Measurements from ENCODE around the gene SULT1C4.

- TF ChIP-seq POLR2AphosphoS5 (IDR thresholded peaks at IDR 0.05): no peak
- TF ChIP-seq, protein P1, sequence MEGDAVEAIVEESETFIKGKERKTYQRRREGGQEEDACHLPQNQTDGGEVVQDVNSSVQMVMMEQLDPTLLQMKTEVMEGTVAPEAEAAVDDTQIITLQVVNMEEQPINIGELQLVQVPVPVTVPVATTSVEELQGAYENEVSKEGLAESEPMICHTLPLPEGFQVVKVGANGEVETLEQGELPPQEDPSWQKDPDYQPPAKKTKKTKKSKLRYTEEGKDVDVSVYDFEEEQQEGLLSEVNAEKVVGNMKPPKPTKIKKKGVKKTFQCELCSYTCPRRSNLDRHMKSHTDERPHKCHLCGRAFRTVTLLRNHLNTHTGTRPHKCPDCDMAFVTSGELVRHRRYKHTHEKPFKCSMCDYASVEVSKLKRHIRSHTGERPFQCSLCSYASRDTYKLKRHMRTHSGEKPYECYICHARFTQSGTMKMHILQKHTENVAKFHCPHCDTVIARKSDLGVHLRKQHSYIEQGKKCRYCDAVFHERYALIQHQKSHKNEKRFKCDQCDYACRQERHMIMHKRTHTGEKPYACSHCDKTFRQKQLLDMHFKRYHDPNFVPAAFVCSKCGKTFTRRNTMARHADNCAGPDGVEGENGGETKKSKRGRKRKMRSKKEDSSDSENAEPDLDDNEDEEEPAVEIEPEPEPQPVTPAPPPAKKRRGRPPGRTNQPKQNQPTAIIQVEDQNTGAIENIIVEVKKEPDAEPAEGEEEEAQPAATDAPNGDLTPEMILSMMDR (IDR thresholded peaks at IDR 0.05): no peak
Observed at GRCh38 chr2:108384662-108385393, 7.1 kb downstream of the SULT1C4 start.

Data from esophagus muscularis mucosa (tissue), 3 donors.